Erythroblast (primary cell): ENCODE measurements around the gene ZNF705A.

Experiments used
- GATA1 ChIP-seq: IDR thresholded peaks from 2 replicates; pipeline ENCODE4 v1.6.1; 2011; ENCODE audit warnings: low read depth, mild to moderate bottlenecking, control low read depth, low read length, moderate library complexity
- POLR2A ChIP-seq: IDR thresholded peaks from 2 replicates; pipeline ENCODE4 v1.6.1; 2011; ENCODE audit warnings: mild to moderate bottlenecking, low read length

DNA sequence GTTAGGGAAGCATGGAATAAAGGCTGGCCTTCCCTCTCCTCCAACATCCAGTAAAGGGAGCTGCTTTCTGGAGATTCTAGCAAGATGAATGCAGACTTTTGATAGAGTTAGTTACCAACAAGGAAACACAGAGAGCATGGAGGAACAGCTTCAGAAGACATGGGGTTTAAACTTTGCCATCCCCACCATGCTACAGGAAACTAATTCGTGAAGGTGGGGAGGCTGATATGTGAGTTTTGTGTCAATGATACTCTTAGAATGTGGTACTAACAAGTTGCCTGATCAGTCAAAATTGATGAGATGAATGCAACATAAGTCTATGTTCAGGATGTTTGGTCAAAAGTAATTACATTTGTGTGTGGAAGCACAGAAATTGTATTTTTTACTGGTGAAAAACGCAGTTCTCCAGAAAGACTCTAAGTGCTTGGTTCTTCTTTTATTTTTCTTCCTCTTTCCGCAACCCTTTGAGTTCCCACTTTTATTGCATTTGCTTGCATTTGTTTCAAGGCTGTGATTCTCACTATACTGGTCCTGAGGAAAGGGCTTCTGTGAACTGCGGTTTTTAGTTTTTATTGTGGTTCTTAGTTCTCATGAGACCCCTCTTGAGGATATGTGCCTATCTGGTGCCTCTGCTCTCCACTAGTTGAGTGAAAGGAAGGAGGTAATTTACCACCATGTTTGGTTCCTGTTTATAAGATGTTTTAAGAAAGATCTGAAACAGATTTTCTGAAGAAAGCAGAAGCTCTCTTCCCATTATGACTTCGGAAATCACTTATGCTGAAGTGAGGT lies 33.5 kb upstream of the ZNF705A start, which contains the start of gene CLEC4A:
- TF ChIP-seq POLR2A (no peak), GATA1 (no peak)
